ENCODE results near the gene TTC39C. TPM values are rescaled to one million over a fixed set of nuclear protein-coding genes. Genes with fewer than 3 reads are reported as not detected.

The TTC39C gene
- total and polyA plus RNA-seq, 2 of the 8 experiments (the other 6 are each of a cell fraction or from before 2014, with no cell fraction given): 8.1 to 79.1 TPM

DNA sequence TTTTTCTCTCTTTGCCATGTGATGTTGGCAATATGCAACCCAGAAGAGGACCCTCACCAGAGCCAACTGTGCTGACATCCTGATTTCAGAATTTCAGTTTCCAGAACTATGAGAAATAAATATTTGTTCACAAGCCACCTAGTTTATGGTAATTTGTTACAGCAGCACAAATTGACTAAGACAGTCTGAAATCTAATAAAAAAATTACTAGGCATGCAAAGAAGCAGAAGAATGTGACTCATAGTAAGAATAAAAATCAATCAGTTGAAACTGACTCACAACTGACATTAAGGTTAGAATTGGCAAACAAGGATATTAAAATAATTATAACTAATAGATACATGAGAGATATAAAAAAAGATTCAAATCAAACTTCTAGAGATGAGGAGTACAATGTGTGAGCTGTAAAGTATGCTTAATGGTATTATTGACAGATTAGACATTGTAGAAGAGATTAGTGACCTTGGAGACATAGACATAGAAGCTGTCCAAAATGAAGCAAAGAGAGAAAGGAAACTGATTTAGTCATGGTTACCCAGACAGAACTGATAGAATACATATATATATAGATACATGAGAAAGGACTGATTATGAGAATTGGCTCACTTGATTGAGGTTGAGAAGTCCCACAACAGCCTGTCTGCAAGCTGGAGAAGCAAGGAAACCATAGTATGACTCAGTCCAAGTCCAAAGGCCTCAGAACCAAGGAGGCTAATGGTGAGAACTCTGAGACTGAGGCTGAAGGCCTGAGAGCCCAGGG is 27.8 kb upstream of the TTC39C start:
- DNase-seq (ENCODE audit: low read depth in 1 of 2, low spot score in 2 of 2) (no peak), FAIRE-seq (no peak)
- no peak overlapping the region for H3K14ac ChIP-seq (ENCODE audit: insufficient read length)
- no peak overlapping the region for H2BK120ac ChIP-seq (replicated peaks; ENCODE audit: low read depth, low read length)
- H3K27me3 ChIP-seq (replicated peaks in 1 of 4; ENCODE audit: control insufficient read depth in 3 of 4, extremely low read depth in 1 of 4, insufficient read depth in 3 of 4, low read length in 3 of 4): no peaks in the 10 kb centered on the region
- POLR2A ChIA-PET (ENCODE audit: partially characterized antibody): interaction anchor here (1.5 kb wide), 1 partner anchor 31 kb away, joined by 3 read pairs; no protein-coding TSS in a partner anchor
- H4K5ac ChIP-seq (ENCODE audit: insufficient read length, low read depth, low read length): no peak overlapping the region
- CTCF ChIA-PET (ENCODE audit: partially characterized antibody): no interaction called here
- no peaks in the 10 kb centered on the region for H3K9me3 ChIP-seq (ENCODE audit: insufficient read depth in 2 of 2, low read depth in 1 of 2, low read length in 1 of 2)
- no peak overlapping the region for H2BK5ac ChIP-seq (ENCODE audit: low read depth, low read length)
- no peak overlapping the region for H3K4me3 ChIP-seq (ENCODE audit: extremely low read depth in 1 of 4, insufficient read depth in 2 of 4, low read depth in 3 of 4, low read length in 4 of 4)
- H3K4ac ChIP-seq (replicated peaks; ENCODE audit: insufficient read length, low read depth, low read length): no peak overlapping the region
- no peak overlapping the region for H3K4me2 ChIP-seq (ENCODE audit: insufficient read depth in 1 of 2, low read depth in 2 of 2, low read length in 2 of 2)
- no peak overlapping the region for H2AK5ac ChIP-seq (ENCODE audit: low read depth, low read length)
- peaks cover 0 to 5% (median 0%) of the 10 kb centered on the region in 4 experiments; a peak in 2 of 7 replicates for H3K4me1 ChIP-seq (replicated peaks in 1 of 4; ENCODE audit: control insufficient read depth in 3 of 4, insufficient read depth in 4 of 4, low read length in 3 of 4)
- H3K9ac ChIP-seq (replicated peaks in 1 of 4; ENCODE audit: extremely low read depth in 1 of 4, low read depth in 3 of 4, low read length in 3 of 4): no peak overlapping the region
- H4K91ac ChIP-seq (replicated peaks; ENCODE audit: insufficient read length, low read length): no peak overlapping the region
- H3K27ac ChIP-seq (ENCODE audit: low read depth, low read length): no peak overlapping the region
- no peak overlapping the region for H3K56ac ChIP-seq (replicated peaks; ENCODE audit: insufficient read length, low read depth, low read length)
- no peak overlapping the region for H3K18ac ChIP-seq (ENCODE audit: extremely low read depth, low read length)
- no peaks in the 10 kb centered on the region for H3K79me2 ChIP-seq (ENCODE audit: control insufficient read depth in 1 of 2, insufficient read depth in 2 of 2, low read length in 2 of 2)
- no peak overlapping the region for H2BK15ac ChIP-seq (ENCODE audit: low read length)
- no peaks in the 10 kb centered on the region for H3K79me1 ChIP-seq (ENCODE audit: low read depth, low read length)
- H4K8ac ChIP-seq (ENCODE audit: extremely low read depth, insufficient read depth, low read length): no peak overlapping the region
- no peaks in the 10 kb centered on the region for H3K36me3 ChIP-seq (ENCODE audit: control insufficient read depth in 2 of 4, insufficient read depth in 4 of 4, low read length in 3 of 4)
- no peaks in the 10 kb centered on the region for H4K20me1 ChIP-seq (replicated peaks in 1 of 2; ENCODE audit: control insufficient read depth in 1 of 2, insufficient read depth in 2 of 2, low read length in 2 of 2)
- no peak overlapping the region for H2BK20ac ChIP-seq (ENCODE audit: low read length)
- H2BK12ac ChIP-seq (ENCODE audit: low read depth, low read length): no peak overlapping the region
- no peaks in the 10 kb centered on the region; the same call in 1 of the 2 replicates for H3K23me2 ChIP-seq (ENCODE audit: low read depth, low read length)
- H2AFZ ChIP-seq (ENCODE audit: low read length): no peak overlapping the region
- no peak overlapping the region for H3K23ac ChIP-seq (ENCODE audit: insufficient read length)
- TF ChIP-seq NRF1 (IDR thresholded peaks at IDR 0.05; ENCODE audit: low read depth, low read length): no peak

Data from H1 (cell line).